Stomach (tissue), 9 donors: ENCODE results near the gene MPDU1. TPM values are rescaled to one million over a fixed set of nuclear protein-coding genes. Genes with fewer than 3 reads are reported as not detected.

Source experiments
- DNase-seq, 2 donors: peaks; one replicate each; pipeline versions ENCODE4 v3.0.0 to v3.0.0-alpha.2; 2013 to 2019
- H3K27ac ChIP-seq, 5 donors: fragments of 200-600 bp in 4 of 5; sonication (generic) in 4 of 5; one replicate each; pipeline ENCODE4 v1.5.1; 2013 to 2019; ENCODE audit warnings: mild to moderate bottlenecking in 1 of 5, moderate library complexity in 1 of 5
- H3K27me3 ChIP-seq, 3 donors: fragments of 200-600 bp; sonication (generic); one replicate each; pipeline ENCODE4 v1.5.1; 2017 to 2019; ENCODE audit warnings: mixed run types in 1 of 3
- H3K36me3 ChIP-seq, 4 donors: fragments of 200-600 bp; sonication (generic); 1 replicate in 3 of 4; 2 replicates in 1 of 4; pipeline ENCODE4 v1.5.1; 2016 to 2019
- H3K4me1 ChIP-seq, 4 donors: fragments of 200-600 bp; sonication (generic); one replicate each; pipeline ENCODE4 v1.5.1; 2016 to 2019
- H3K4me3 ChIP-seq, 4 donors: fragments of 200-600 bp; sonication (generic) in 3 of 4; one replicate each; pipeline ENCODE4 v1.5.1; 2016 to 2019; ENCODE audit warnings: mild to moderate bottlenecking in 1 of 4
- H3K9me3 ChIP-seq, 4 donors: fragments of 200-600 bp; sonication (generic); one replicate each; pipeline ENCODE4 v1.5.1; 2016 to 2019
- EP300 ChIP-seq: sonication (generic); formaldehyde crosslinking; IDR thresholded peaks from one replicate; pipeline ENCODE4 v1.6.1; 2017; ENCODE audit warnings: antibody characterized with exemption
- POLR2A ChIP-seq, 4 donors: fragments of 450-650 bp; IDR thresholded peaks; one replicate each; pipeline ENCODE4 v1.6.1; 2016; ENCODE audit warnings: antibody characterized with exemption in 4 of 4, control low read depth in 2 of 4, mild to moderate bottlenecking in 1 of 4, moderate library complexity in 1 of 4
- POLR2AphosphoS5 ChIP-seq, 3 donors: sonication (generic); formaldehyde crosslinking; IDR thresholded peaks; one replicate each; pipeline ENCODE4 v1.6.1; 2016; ENCODE audit warnings: antibody characterized with exemption in 3 of 3
- WGBS, 5 donors: extraction: QIAGEN DNeasy Blood & Tissue Kit in 3 of 5; methylation state at CpG; one replicate each; pipeline versions ENCODE4 v1.1.5 to v1.1.7; 2013 to 2018; 5-methylcytosine and 5-hydroxymethylcytosine counted together
- intact Hi-C: fragments of 100-400 bp; cut with DNase I; formaldehyde crosslinking; loops from one replicate; pipeline ENCODE4 v1.15.1; 2023; ENCODE audit warnings: low total_unique reads
- polyA plus RNA-seq, 3 donors: library from polyadenylated mRNA; stranded (reverse); fragments of 200-250 nt; gene quantifications; one replicate each; pipeline ENCODE4 v1.2.3, GENCODE V29; 2013
- total RNA-seq, 5 donors: library from RNA; depleted of rRNA; stranded (reverse); fragments of >200 nt; gene quantifications; one replicate each; pipeline versions ENCODE4 v1.1.0 to v1.2.3, GENCODE V29; 2014 to 2016
- TF ChIP-seq, protein P1 (sequence below), 7 experiments: fragments of 450-650 bp in 4 of 7; fragments of 200-600 bp in 3 of 7; sonication (generic) in 3 of 7; IDR thresholded peaks; one replicate each; pipeline ENCODE4 v1.5.1; 2016 to 2019; ENCODE audit warnings: antibody characterized with exemption in 7 of 7, control low read depth in 2 of 7, mild to moderate bottlenecking in 1 of 7
- donor health status: healthy with polysubstance abuse.
- donor health status: Bipolar disorder and iron deficiency.
- donor health status: healthy.

The MPDU1 gene
- total and polyA plus RNA-seq, 8 donors = 27.2 to 188 (median 68.3) TPM

DNA sequence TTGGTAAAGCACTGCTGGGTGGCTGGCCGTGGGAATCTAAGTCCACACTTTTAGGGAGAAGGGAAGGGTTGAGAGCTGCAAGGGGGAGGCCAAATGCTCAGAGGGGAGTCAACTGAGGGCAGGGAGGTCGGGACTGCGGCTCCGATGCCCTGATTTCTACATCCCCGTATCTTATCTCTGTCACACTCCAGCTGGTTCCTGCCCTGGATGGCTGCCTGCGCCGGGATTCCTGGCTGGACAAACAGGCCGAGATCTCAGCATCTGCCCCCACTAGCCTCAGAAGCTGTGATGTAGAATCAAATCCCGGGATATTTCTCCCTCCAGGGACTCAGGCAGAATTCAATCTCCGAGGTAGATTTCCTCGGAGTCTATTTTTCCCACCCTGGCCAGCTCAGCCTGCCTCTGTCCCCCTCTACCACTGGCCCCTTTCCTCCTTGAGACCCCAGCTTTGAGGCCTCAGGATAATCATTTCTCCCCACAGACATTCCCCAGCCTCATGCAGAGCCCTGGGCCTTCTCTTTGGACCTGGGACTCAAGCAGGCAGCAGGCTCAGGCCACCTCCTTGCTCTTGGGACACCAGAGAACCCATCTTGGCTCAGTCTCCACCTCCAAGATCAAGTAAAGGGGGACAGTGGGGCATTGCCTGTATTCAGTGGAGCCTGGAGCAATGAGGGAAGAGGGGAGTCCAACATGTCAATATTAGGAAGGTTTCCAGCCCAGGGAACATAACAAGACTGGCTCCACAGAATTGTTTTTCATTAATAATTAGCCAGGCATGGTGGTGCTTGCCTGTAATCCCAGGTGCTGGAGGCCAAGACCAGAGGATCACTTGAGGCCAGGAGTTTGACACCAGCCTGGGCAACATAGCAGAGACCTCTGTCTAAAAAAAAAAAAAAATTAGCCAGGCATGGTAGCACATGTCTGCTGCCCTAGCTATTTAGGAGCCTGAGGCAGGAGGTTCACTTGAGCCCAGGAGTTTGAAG lies 48.0 kb downstream of the MPDU1 start:
- Histone ChIP-seq H3K27me3 (no peaks in the 10 kb centered on the region), H3K4me1 (peaks cover 7 to 12% (median 9%) of the 10 kb centered on the region in 4 donors), H3K4me3 (no peak overlapping the region), H3K36me3 (no peaks in the 10 kb centered on the region), H3K9me3 (no peaks in the 10 kb centered on the region), H3K27ac (no peak overlapping the region)
- intact Hi-C loops = loop anchor here (10.0 kb wide), 1 partner anchor 53 kb away; the partner anchor contains the start of genes TP53 and WRAP53
- TF ChIP-seq EP300 (no peak), POLR2A (IDR thresholded peaks at IDR 0.05) (no peak), POLR2AphosphoS5 (IDR thresholded peaks at IDR 0.05) (no peak)
- TF ChIP-seq, protein P1, sequence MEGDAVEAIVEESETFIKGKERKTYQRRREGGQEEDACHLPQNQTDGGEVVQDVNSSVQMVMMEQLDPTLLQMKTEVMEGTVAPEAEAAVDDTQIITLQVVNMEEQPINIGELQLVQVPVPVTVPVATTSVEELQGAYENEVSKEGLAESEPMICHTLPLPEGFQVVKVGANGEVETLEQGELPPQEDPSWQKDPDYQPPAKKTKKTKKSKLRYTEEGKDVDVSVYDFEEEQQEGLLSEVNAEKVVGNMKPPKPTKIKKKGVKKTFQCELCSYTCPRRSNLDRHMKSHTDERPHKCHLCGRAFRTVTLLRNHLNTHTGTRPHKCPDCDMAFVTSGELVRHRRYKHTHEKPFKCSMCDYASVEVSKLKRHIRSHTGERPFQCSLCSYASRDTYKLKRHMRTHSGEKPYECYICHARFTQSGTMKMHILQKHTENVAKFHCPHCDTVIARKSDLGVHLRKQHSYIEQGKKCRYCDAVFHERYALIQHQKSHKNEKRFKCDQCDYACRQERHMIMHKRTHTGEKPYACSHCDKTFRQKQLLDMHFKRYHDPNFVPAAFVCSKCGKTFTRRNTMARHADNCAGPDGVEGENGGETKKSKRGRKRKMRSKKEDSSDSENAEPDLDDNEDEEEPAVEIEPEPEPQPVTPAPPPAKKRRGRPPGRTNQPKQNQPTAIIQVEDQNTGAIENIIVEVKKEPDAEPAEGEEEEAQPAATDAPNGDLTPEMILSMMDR (IDR thresholded peaks at IDR 0.05) = no peak
- no peak for DNase-seq
- WGBS, 5 donors = 34 to 65% (median 48%) methylated on average over 4 to 11 of the region's 11 CpGs

DNA sequence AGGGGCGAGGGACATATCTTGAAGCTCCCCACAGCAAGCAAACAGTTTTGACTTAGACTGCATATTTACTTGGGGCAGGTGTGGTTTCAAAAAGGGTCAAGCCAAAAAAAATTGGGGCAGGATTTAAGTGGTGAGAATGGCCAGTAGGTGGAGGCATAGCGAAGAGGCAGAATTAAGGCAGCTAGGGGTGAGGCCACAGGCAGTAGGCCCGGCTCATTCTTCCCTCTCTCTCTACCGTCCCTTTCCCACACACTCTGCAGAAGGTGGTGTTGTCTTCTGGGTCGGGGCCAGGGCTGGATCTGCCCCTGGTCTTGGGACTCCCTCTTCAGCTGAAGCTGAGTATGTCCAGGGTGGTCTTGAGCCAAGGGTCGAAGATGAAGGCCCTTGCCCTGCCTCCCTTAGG lies 48.8 kb downstream of the MPDU1 start:
- Histone ChIP-seq H3K4me3 (no peak overlapping the region), H3K4me1 (peaks cover 0 to 6% (median 5%) of the 10 kb centered on the region in 4 donors), H3K36me3 (no peaks in the 10 kb centered on the region), H3K9me3 (no peaks in the 10 kb centered on the region), H3K27me3 (no peaks in the 10 kb centered on the region), H3K27ac (no peak overlapping the region)
- TF ChIP-seq, protein P1 (IDR thresholded peaks at IDR 0.05) = peak in 5 of 7 experiments; percentile 8 to 54 (median 33)
- TF ChIP-seq POLR2A (IDR thresholded peaks at IDR 0.05) (no peak), EP300 (no peak), POLR2AphosphoS5 (IDR thresholded peaks at IDR 0.05) (peak in 1 of 3 donors; percentile 3)
- WGBS, 5 donors = 25 to 33% (median 30%) methylated on average over 6 of the region's 6 CpGs
- intact Hi-C loops = loop anchor here (10.0 kb wide), 1 partner anchor 52 kb away; the partner anchor contains the start of genes TP53 and WRAP53
- DNase-seq = peak; percentile 31 to 67

DNA sequence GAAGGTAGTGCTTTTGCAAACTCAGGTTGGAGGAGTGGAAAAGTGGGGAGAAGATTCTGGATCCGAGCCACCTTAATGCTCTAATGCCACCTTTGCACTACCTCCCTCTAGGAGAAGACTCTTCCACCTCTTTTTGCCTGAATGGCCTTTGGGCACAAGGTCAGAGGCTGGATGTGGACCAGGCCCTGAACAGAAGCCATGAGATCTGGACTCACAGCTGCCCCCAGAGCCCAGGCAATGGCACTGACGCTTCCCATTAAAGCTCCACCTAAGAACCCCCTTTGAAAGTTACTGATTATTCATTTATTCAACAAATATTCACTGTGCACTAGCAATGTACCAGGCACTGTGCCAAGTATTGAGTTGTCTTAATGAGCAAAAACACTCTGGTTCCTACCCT lies 49.4 kb downstream of the MPDU1 start:
- peak in 1 of 2 donors; percentile 34 for DNase-seq
- 72 to 88% (median 86%) methylated on average over 2 of the region's 2 CpGs for WGBS, 5 donors
- intact Hi-C loops = loop anchor here (10.0 kb wide), 1 partner anchor 52 kb away; the partner anchor contains the start of genes TP53 and WRAP53
- Histone ChIP-seq H3K36me3 (no peaks in the 10 kb centered on the region), H3K4me3 (no peak overlapping the region), H3K27me3 (no peaks in the 10 kb centered on the region), H3K9me3 (no peaks in the 10 kb centered on the region), H3K27ac (no peak overlapping the region), H3K4me1 (peaks cover 0 to 3% (median 2%) of the 10 kb centered on the region in 4 donors)
- TF ChIP-seq POLR2A (IDR thresholded peaks at IDR 0.05) (no peak), POLR2AphosphoS5 (IDR thresholded peaks at IDR 0.05) (no peak), EP300 (no peak)
- TF ChIP-seq, protein P1 (IDR thresholded peaks at IDR 0.05) = no peak

DNA sequence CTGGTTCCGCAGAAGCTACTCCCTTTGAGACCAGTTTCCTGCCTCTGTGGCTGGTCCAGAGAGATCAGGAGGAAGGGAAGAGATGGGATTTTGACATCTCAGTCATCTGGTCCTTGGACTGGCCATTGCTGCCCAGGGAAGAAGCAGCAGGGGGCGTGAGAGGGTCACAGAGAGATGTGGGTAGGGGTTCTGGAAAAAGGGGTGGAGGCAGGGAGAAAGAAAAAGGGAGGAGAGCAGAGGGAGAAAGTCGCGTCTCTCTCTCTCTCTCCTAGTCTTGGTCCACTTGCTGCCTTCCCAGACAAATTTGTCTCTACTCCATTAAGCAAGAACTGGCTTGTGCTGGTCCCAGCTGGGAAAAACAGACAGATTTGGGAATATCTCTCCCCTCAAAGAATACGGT lies 50.7 kb downstream of the MPDU1 start:
- 26 to 33% (median 29%) methylated on average over 5 of the region's 5 CpGs for WGBS, 5 donors
- H3K9me3 ChIP-seq = no peaks in the 10 kb centered on the region
- DNase-seq = peak in 1 of 2 donors; percentile 85
- H3K36me3 ChIP-seq = no peaks in the 10 kb centered on the region
- no peaks in the 10 kb centered on the region for H3K4me1 ChIP-seq
- intact Hi-C loops = loop anchor here (10.0 kb wide), 1 partner anchor 50 kb away; the partner anchor contains the start of genes TP53 and WRAP53
- no peak overlapping the region for H3K4me3 ChIP-seq
- no peak overlapping the region for H3K27ac ChIP-seq
- no peak for TF ChIP-seq POLR2AphosphoS5 (IDR thresholded peaks at IDR 0.05)
- TF ChIP-seq, protein P1 (IDR thresholded peaks at IDR 0.05) = peak in 1 of 7 experiments; percentile 24
- H3K27me3 ChIP-seq = no peaks in the 10 kb centered on the region
